G401.6 (cell line): Measurements from ENCODE around the gene FAF1.

Source experiments
- FAIRE-seq: peaks from 2 replicates; lab custom pipeline; 2012; peaks lifted over from hg19 to GRCh38; lab: Jason Lieb, UNC

The FAF1 gene

GRCh38 chr1:50700621-50701020 is 259.4 kb downstream of the FAF1 start:
- FAIRE-seq = peak; percentile 23

- no peak for FAIRE-seq
These were observed 259.9 kb downstream of the FAF1 start for GRCh38 chr1:50700214-50700613.

- FAIRE-seq = no peak
These were observed 260.3 kb downstream of the FAF1 start for GRCh38 chr1:50699795-50700194.

- peak; percentile 30 for FAIRE-seq
These were observed 262.3 kb downstream of the FAF1 start for GRCh38 chr1:50697440-50698421.

GRCh38 chr1:50693829-50694228 is 266.2 kb downstream of the FAF1 start:
- FAIRE-seq = peak; percentile 62

GRCh38 chr1:50684185-50684584 is 275.9 kb downstream of the FAF1 start:
- FAIRE-seq = no peak

- no peak for FAIRE-seq
These were observed 278.1 kb downstream of the FAF1 start for GRCh38 chr1:50681931-50682330.

GRCh38 chr1:50667710-50668356 is 292.2 kb downstream of the FAF1 start:
- no peak for FAIRE-seq

GRCh38 chr1:50667272-50667671 is 292.8 kb downstream of the FAF1 start:
- FAIRE-seq = no peak

- no peak for FAIRE-seq
These were observed 293.2 kb downstream of the FAF1 start for GRCh38 chr1:50666849-50667248.

GRCh38 chr1:50665413-50665812 is 294.7 kb downstream of the FAF1 start:
- no peak for FAIRE-seq

- no peak for FAIRE-seq
These were observed 298.4 kb downstream of the FAF1 start for GRCh38 chr1:50661626-50662025.

- FAIRE-seq = no peak
These were observed 300.9 kb downstream of the FAF1 start for GRCh38 chr1:50659107-50659662.

GRCh38 chr1:50658459-50659076 is 301.5 kb downstream of the FAF1 start:
- FAIRE-seq = no peak

GRCh38 chr1:50656931-50657330 is 303.1 kb downstream of the FAF1 start:
- no peak for FAIRE-seq

- no peak for FAIRE-seq
These were observed 308.4 kb downstream of the FAF1 start for GRCh38 chr1:50651476-50652263.

- FAIRE-seq = no peak
These were observed 313.5 kb downstream of the FAF1 start for GRCh38 chr1:50646526-50646925.

GRCh38 chr1:50645139-50645538 is 314.9 kb downstream of the FAF1 start:
- no peak for FAIRE-seq

- FAIRE-seq = no peak
These were observed 315.5 kb downstream of the FAF1 start for GRCh38 chr1:50644447-50645105.

- FAIRE-seq = no peak
These were observed 322.6 kb downstream of the FAF1 start for GRCh38 chr1:50637460-50637859.

GRCh38 chr1:50634251-50634650 is 325.8 kb downstream of the FAF1 start:
- FAIRE-seq = no peak
